ENCODE results near the gene LTBP3.

DNA sequence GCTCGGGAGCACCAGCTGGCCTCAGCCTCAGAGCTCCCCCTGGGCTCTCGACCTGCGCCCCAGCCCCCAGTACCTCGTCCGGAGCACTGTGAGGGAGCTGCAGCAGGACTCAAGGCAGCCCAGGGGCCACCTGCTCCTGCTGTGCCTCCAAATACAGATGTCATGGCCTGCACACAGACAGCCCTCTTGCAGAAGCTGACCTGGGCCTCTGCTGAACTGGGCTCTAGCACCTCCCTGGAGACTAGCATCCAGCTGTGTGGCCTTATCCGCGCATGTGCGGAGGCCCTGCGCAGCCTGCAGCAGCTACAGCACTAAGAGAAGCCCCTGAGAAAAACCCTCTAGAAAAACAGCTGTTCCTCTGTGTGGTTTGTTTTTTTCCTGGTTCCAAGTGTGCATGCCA, 13.3 kb upstream of the LTBP3 start:
- TF ChIP-seq, protein P1, sequence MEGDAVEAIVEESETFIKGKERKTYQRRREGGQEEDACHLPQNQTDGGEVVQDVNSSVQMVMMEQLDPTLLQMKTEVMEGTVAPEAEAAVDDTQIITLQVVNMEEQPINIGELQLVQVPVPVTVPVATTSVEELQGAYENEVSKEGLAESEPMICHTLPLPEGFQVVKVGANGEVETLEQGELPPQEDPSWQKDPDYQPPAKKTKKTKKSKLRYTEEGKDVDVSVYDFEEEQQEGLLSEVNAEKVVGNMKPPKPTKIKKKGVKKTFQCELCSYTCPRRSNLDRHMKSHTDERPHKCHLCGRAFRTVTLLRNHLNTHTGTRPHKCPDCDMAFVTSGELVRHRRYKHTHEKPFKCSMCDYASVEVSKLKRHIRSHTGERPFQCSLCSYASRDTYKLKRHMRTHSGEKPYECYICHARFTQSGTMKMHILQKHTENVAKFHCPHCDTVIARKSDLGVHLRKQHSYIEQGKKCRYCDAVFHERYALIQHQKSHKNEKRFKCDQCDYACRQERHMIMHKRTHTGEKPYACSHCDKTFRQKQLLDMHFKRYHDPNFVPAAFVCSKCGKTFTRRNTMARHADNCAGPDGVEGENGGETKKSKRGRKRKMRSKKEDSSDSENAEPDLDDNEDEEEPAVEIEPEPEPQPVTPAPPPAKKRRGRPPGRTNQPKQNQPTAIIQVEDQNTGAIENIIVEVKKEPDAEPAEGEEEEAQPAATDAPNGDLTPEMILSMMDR (IDR thresholded peaks at IDR 0.05; ENCODE audit: low read depth, low read length) = no peak
- no peak for TF ChIP-seq POLR2A (IDR thresholded peaks at IDR 0.05; ENCODE audit: extremely low read depth, insufficient read length)
